Body of pancreas (tissue), 4 donors: Measurements from ENCODE around the gene CHFR.
"Not testable (repeated sequence)": the region's sequence is repeated elsewhere in the genome, so short reads cannot be mapped to it uniquely, and the experiment has no call there.

Experiments
- CTCF ChIP-seq, 7 experiments: fragments of 450-650 bp in 4 of 7; fragments of 200-600 bp in 3 of 7; sonication (generic) in 3 of 7; IDR thresholded peaks; one replicate each; pipeline ENCODE4 v1.5.1; 2016 to 2019; ENCODE audit warnings: antibody characterized with exemption in 7 of 7
- POLR2A ChIP-seq, 3 donors: fragments of 450-650 bp; IDR thresholded peaks; one replicate each; pipeline ENCODE4 v1.6.1; 2016; ENCODE audit warnings: antibody characterized with exemption in 3 of 3, mild to moderate bottlenecking in 2 of 3

DNA sequence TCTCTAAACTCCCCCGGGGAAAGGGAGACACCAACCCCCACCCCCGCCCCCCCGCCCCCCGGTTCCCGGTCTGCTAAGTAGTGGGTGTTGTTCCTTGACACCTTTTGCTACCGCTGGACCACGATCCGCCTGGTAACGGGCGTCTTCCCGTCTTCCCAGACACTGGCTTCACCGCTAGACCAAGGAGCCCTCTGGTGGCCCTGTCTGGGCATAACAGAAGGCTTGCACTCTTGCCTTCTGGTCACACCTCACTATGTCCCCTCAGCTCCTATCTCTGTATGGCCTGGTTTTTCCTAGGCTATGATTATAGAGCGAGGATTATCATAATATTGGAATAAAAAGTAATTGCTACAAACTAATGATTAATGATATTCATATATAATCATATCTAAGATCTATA is 78.0 kb downstream of the CHFR start:
- TF ChIP-seq CTCF (IDR thresholded peaks at IDR 0.05): peak in 5 of 7 experiments; percentile 9 to 27 (median 13)
- not testable (repeated sequence) for TF ChIP-seq POLR2A (IDR thresholded peaks at IDR 0.05)
